Measurements from ENCODE around the gene ELOB. TPM values are rescaled to one million over a fixed set of nuclear protein-coding genes. Genes with fewer than 3 reads are reported as not detected.
A peak's percentile ranks its signal among the peaks of the same experiment; 100 is the strongest.

Gene ELOB
- polyA plus RNA-seq, 6 donors from 2014 or later = 159 to 241 (median 203) TPM

GRCh38 chr16:2767140-2767731 is 9.8 kb downstream of the ELOB start:
- Mint-ChIP-seq H3K36me3 (peaks cover 45 to 66% of the 10 kb centered on the region in 2 donors), H3K27me3 (no peaks in the 10 kb centered on the region), H3K4me3 (no peak overlapping the region), H3K9me3 (peaks cover 0 to 2% (median 0%) of the 10 kb centered on the region in 7 donors), H3K4me1 (peaks cover 4 to 41% (median 37%) of the 10 kb centered on the region in 3 donors), H3K27ac (peak overlapping the region in 3 of 6 donors; percentile 7 to 82 (median 26))
- DNase-seq (no peak), ATAC-seq (ENCODE audit: low read depth in 2 of 2) (no peak)

- ATAC-seq (ENCODE audit: low read depth in 2 of 2) (no peak), DNase-seq (no peak)
- Mint-ChIP-seq H3K36me3 (peaks cover 48 to 68% of the 10 kb centered on the region in 2 donors), H3K4me3 (peak overlapping the region in 1 of 8 donors; percentile 43), H3K4me1 (peaks cover 4 to 39% (median 37%) of the 10 kb centered on the region in 3 donors), H3K27me3 (no peaks in the 10 kb centered on the region), H3K9me3 (peaks cover 0 to 2% (median 0%) of the 10 kb centered on the region in 7 donors), H3K27ac (peak overlapping the region in 3 of 6 donors; percentile 74 to 82 (median 82))
These were observed 10.5 kb downstream of the ELOB start for GRCh38 chr16:2766430-2767139.

- DNase-seq = no peak
- H3K36me3 Mint-ChIP-seq = peaks cover 48 to 76% of the 10 kb centered on the region in 2 donors
- H3K4me3 Mint-ChIP-seq = peak overlapping the region in 1 of 8 donors; percentile 43
- ATAC-seq (ENCODE audit: low read depth in 2 of 2) = no peak
- H3K27me3 Mint-ChIP-seq = no peaks in the 10 kb centered on the region
- peaks cover 4 to 40% (median 37%) of the 10 kb centered on the region in 3 donors for H3K4me1 Mint-ChIP-seq
- H3K27ac Mint-ChIP-seq = peak overlapping the region in 3 of 6 donors; percentile 82
- peaks cover 0 to 2% (median 0%) of the 10 kb centered on the region in 7 donors for H3K9me3 Mint-ChIP-seq
These were observed 11.3 kb downstream of the ELOB start for GRCh38 chr16:2765462-2766404.

GRCh38 chr16:2764718-2765117 is 12.4 kb downstream of the ELOB start:
- Mint-ChIP-seq H3K36me3 (peaks cover 48 to 81% of the 10 kb centered on the region in 2 donors), H3K27me3 (no peaks in the 10 kb centered on the region), H3K4me3 (peak overlapping the region in 1 of 8 donors; percentile 43), H3K4me1 (peaks cover 9 to 42% (median 33%) of the 10 kb centered on the region in 3 donors), H3K9me3 (peaks cover 0 to 2% (median 0%) of the 10 kb centered on the region in 7 donors), H3K27ac (peak overlapping the region in 4 of 6 donors; percentile 53 to 82 (median 69))
- ATAC-seq (ENCODE audit: low read depth in 2 of 2) = peak in 1 of 2 donors; percentile 24
- no peak for DNase-seq

- Mint-ChIP-seq H3K4me1 (peaks cover 16 to 43% (median 30%) of the 10 kb centered on the region in 3 donors), H3K4me3 (peak overlapping the region in 2 of 8 donors; percentile 19 to 56), H3K36me3 (peaks cover 59 to 84% of the 10 kb centered on the region in 2 donors), H3K9me3 (peaks cover 0 to 2% (median 0%) of the 10 kb centered on the region in 7 donors), H3K27ac (peak overlapping the region in 3 of 6 donors; percentile 5 to 82 (median 78)), H3K27me3 (no peaks in the 10 kb centered on the region)
- DNase-seq (no peak), ATAC-seq (ENCODE audit: low read depth in 2 of 2) (no peak)
These were observed 13.9 kb downstream of the ELOB start for GRCh38 chr16:2763173-2763572.

- peaks cover 16 to 41% (median 34%) of the 10 kb centered on the region in 3 donors for H3K4me1 Mint-ChIP-seq
- peak overlapping the region in 1 of 8 donors; percentile 56 for H3K4me3 Mint-ChIP-seq
- DNase-seq (no peak), ATAC-seq (ENCODE audit: low read depth in 2 of 2) (no peak)
- H3K9me3 Mint-ChIP-seq = peaks cover 0 to 2% (median 0%) of the 10 kb centered on the region in 7 donors
- no peaks in the 10 kb centered on the region for H3K27me3 Mint-ChIP-seq
- H3K36me3 Mint-ChIP-seq = peaks cover 61 to 84% of the 10 kb centered on the region in 2 donors
- H3K27ac Mint-ChIP-seq = peak overlapping the region in 5 of 6 donors; percentile 2 to 82 (median 35)
These were observed 14.4 kb downstream of the ELOB start for GRCh38 chr16:2762711-2763110.

GRCh38 chr16:2761886-2762583 is 15.0 kb downstream of the ELOB start:
- H3K27ac Mint-ChIP-seq = peak overlapping the region in 4 of 6 donors; percentile 15 to 82 (median 52)

GRCh38 chr16:2761472-2761871 is 15.6 kb downstream of the ELOB start:
- H3K9me3 Mint-ChIP-seq = peaks cover 0 to under 1% (median 0%) of the 10 kb centered on the region in 7 donors
- H3K36me3 Mint-ChIP-seq = peaks cover 60 to 90% of the 10 kb centered on the region in 2 donors
- DNase-seq (no peak), ATAC-seq (ENCODE audit: low read depth in 2 of 2) (no peak)
- H3K4me3 Mint-ChIP-seq = no peak overlapping the region
- peak overlapping the region; percentile 15 to 82 (median 50) for H3K27ac Mint-ChIP-seq
- H3K27me3 Mint-ChIP-seq = no peaks in the 10 kb centered on the region
- H3K4me1 Mint-ChIP-seq = peaks cover 21 to 48% (median 42%) of the 10 kb centered on the region in 3 donors

More at GRCh38 chr16:2761886-2762583, 15.0 kb downstream of the ELOB start:
- Mint-ChIP-seq H3K9me3 (peaks cover 0 to 2% (median 0%) of the 10 kb centered on the region in 7 donors), H3K36me3 (peaks cover 65 to 89% of the 10 kb centered on the region in 2 donors), H3K27me3 (no peaks in the 10 kb centered on the region), H3K4me1 (peaks cover 16 to 47% (median 41%) of the 10 kb centered on the region in 3 donors), H3K4me3 (peak overlapping the region in 1 of 8 donors; percentile 21)
- DNase-seq (no peak), ATAC-seq (ENCODE audit: low read depth in 2 of 2) (no peak)

- peaks cover 21 to 75% of the 10 kb centered on the region in 2 donors for H3K36me3 Mint-ChIP-seq
- no peaks in the 10 kb centered on the region for H3K9me3 Mint-ChIP-seq
- H3K27me3 Mint-ChIP-seq = no peaks in the 10 kb centered on the region
- no peak for DNase-seq
- ATAC-seq (ENCODE audit: low read depth in 2 of 2) = no peak
- peaks cover 49 to 67% (median 60%) of the 10 kb centered on the region in 3 donors for H3K4me1 Mint-ChIP-seq
- H3K4me3 Mint-ChIP-seq = peak overlapping the region in 2 of 8 donors; percentile 31 to 68
- H3K27ac Mint-ChIP-seq = peak overlapping the region in 3 of 6 donors; percentile 86 to 98 (median 94)
These were observed 19.7 kb downstream of the ELOB start for GRCh38 chr16:2757344-2757743.

GRCh38 chr16:2756288-2757015 is 20.6 kb downstream of the ELOB start:
- peak overlapping the region in 3 of 6 donors; percentile 49 to 98 (median 82) for H3K27ac Mint-ChIP-seq
- peaks cover 51 to 68% (median 65%) of the 10 kb centered on the region in 3 donors for H3K4me1 Mint-ChIP-seq
- peaks cover 18 to 67% of the 10 kb centered on the region in 2 donors for H3K36me3 Mint-ChIP-seq
- ATAC-seq (ENCODE audit: low read depth in 2 of 2) (no peak), DNase-seq (no peak)
- no peaks in the 10 kb centered on the region for H3K9me3 Mint-ChIP-seq
- H3K4me3 Mint-ChIP-seq = peak overlapping the region in 2 of 8 donors; percentile 81 to 99
- no peaks in the 10 kb centered on the region for H3K27me3 Mint-ChIP-seq

- DNase-seq (no peak), ATAC-seq (ENCODE audit: low read depth in 2 of 2) (no peak)
- H3K4me3 Mint-ChIP-seq = peak overlapping the region; percentile 17 to 99 (median 91)
- peak overlapping the region; percentile 4 to 98 (median 45) for H3K27ac Mint-ChIP-seq
- H3K27me3 Mint-ChIP-seq = no peaks in the 10 kb centered on the region
- peaks cover 18 to 54% of the 10 kb centered on the region in 2 donors for H3K36me3 Mint-ChIP-seq
- no peaks in the 10 kb centered on the region for H3K9me3 Mint-ChIP-seq
- peaks cover 59 to 74% (median 63%) of the 10 kb centered on the region in 3 donors for H3K4me1 Mint-ChIP-seq
These were observed 21.9 kb downstream of the ELOB start for GRCh38 chr16:2755158-2755557.

GRCh38 chr16:2753733-2754020 is 23.4 kb downstream of the ELOB start:
- DNase-seq (no peak), ATAC-seq (ENCODE audit: low read depth in 2 of 2) (no peak)
- Mint-ChIP-seq H3K4me3 (peak overlapping the region; percentile 86 to 99 (median 92)), H3K4me1 (peaks cover 49 to 71% (median 55%) of the 10 kb centered on the region in 3 donors), H3K36me3 (peaks cover 11 to 39% of the 10 kb centered on the region in 2 donors), H3K27me3 (no peaks in the 10 kb centered on the region), H3K9me3 (no peaks in the 10 kb centered on the region), H3K27ac (peak overlapping the region; percentile 91 to 98 (median 94))

Data from naive B cell (primary cell).